NOMO-1 treated with DMSO at 0.1 percent for 48 hours (cell line): ENCODE measurements around the gene AMACR.
"Not testable (repeated sequence)": the region's sequence is repeated elsewhere in the genome, so short reads cannot be mapped to it uniquely, and the experiment has no call there.

ENCODE experiments used
- DNase-seq: peaks from one replicate; lab custom pipeline; 2025; ENCODE audit not compliant: unreplicated experiment; lab: John Stamatoyannopoulos, UW

The AMACR gene

DNA sequence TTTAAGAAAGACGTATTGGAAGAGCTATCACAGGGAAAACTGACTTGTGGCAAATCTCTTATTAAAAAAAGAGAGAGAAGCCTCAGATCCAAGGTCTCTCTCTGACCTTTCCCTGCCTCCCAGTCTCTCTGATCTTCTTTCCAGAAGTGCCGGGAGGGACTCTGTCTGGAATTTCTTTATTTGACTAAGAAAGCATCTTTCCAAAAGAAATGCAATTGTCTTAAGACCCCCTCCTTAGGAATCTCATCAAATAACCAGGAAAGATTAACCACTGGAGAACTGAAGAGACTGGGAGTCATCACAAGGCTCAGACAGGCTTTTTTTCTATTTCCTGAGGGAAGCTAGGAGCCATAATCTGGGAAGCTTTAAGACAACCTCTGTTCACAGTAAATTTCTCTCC lies 30.5 kb upstream of the AMACR start:
- DNase-seq = no peak

DNA sequence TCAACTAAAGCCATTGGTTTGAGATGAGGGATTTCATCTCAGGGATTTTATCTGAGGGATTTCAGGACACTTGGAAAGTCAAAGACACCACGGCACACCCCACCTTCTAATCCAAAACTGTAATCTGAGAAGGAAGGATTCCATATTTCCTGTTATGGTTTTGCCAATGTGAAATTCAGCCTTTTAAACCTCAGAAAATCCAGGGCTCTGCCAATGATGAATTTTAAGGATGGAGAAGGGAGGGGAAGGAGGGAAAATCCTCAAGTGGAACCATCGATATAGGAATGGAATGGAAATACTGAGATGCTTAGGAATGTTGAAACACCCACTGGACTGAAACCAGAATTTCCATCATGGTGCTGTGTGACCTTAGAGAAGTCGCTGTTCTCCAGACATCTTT lies 29.9 kb upstream of the AMACR start:
- DNase-seq = no peak

DNA sequence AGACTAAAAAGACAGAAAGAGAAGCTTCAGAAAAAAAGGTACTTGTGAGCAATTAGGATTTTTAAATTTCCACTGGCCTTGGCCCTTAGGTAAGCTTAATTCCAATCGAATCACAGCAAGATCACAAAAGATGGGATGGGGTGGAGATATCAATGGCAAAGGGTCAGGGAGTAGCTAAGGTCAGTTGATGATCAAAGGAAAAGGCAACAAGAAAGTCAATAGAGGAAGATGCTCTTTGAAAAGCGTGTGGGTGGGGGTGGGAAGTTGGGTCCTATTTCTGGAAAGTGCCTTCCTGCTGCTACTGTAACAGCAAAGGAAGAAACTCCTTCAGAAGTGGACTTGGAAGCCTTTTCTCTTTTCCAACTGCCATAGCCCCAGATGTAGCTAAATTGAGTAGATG lies 27.9 kb upstream of the AMACR start:
- DNase-seq = no peak

DNA sequence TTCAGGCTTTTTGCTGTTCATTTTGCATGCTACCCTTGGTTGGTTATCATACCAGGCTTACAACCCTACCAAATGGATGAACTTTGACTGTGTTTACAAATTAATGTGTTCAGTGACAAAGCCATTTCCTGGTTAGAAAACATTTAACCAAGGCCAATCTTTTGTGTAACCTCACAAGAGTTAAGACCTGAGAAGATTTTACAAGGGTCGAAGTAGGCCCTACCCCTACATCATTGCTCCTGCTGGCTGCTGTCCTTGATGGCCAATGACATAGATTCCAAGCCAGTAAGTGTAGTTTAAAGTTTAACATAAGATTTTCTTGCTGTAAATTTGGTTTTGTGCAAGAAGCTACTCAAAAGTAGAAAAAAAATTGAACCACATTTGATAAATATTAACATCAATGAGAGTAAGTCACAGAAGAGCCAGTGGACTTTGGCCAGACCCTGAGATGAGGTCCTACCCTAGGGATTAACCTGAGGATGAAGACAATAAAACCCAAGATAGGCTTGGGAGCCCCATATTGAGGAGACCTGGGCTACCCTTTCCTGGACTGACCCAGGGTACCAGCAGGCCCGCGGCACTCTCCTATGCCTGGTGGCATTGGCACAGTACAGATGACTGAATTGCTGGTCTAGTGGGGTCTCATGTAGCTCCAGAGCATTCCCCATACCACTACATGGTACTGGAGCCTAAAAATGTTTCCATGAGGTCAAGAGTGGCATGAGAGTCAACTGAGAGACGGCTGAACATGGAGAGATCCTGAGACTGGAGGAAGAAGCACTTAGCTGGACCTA lies 26.9 kb upstream of the AMACR start:
- DNase-seq = no peak

DNA sequence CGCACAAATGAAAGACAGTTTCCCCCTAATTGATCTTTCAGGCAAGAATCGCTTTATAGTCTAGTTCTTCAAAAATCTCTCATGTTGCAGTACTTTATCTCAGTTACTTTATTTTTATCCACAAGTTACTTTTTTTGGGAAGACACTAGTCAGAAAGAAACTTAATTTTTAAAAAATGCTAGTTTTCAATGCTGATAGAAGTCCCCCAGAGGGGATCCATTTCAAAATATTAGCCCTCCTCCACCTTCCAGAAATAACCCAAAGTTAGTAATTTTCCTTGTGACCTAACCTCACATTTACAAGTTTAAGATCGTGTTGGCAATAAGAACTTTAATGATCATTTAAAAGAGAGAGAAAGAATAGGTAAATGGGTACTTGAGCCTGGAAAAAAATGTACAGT lies 24.1 kb upstream of the AMACR start:
- no peak for DNase-seq

DNA sequence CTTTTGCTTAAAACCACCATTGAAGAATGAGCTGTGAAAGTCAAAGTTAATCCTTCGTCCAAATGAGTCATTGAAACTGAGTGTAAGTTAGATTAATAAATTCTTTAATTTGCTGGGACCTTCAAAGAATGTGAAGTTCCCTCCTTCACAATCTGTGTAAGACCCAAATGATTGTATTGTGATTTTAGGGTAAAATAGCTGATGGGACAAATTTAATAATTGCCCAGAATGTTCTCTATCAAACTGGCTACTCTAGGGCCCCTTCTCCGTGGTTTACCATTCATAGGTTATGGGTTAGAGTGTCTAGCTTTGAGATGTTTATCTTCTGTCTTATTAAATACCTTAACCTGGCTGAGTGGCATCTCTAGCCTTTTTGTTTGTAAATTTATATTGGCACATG lies 23.3 kb upstream of the AMACR start:
- DNase-seq = no peak

DNA sequence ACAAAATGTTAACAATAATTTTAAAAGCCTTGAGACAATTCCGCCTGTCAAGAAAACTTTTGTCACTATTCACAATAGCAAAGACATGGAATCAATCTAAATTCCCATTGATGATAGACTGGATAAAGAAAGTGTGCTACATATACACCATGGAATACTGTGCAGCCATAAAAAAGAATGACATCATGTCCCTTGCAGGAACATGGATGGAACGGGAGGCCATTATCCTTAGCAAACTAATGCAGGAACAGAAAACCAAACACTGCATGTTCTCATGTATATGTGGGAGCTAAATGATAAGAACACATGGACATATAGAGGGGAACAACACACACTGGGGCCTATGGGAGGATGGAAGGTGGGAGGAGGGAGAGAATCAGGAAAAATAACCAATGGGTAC lies 22.7 kb upstream of the AMACR start:
- DNase-seq = not testable (repeated sequence)

DNA sequence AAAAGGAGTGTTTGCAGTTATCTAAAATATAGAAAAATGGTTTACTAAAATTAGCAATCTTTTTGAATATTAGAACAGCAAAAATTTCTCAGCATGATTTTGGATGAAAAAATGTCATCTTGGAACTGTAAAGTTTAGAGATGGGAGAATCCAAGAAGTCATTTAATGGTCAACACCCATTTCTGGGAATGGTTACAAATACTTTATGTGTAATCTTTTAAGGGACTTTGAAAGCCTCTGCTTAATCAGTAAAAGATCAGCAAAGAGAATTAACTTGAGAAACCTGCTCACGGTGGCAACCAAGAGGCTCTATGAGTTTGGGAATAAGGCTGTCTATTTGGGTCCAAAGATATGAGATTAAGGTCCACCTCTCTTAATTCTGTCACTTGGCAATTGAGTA lies 22.2 kb upstream of the AMACR start:
- DNase-seq = no peak

DNA sequence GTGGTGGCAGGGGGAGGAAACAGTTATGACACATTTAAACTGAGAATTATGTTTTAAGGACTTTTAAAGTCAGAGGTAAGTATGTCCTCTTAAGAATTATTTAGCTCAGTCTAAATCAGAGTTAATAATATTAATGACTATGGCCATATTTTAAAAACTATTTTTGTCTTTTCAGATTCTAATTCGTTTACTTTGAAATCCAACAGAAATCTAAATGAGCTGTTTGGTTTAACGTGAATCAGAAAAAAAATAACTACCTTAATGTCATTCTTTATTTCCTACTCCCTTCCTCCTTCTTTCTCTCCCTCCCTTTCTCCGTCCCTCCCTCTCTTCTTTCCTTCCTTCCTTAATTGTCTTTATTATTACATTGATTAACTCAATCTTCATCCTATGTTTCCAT lies 20.5 kb upstream of the AMACR start:
- DNase-seq = no peak

DNA sequence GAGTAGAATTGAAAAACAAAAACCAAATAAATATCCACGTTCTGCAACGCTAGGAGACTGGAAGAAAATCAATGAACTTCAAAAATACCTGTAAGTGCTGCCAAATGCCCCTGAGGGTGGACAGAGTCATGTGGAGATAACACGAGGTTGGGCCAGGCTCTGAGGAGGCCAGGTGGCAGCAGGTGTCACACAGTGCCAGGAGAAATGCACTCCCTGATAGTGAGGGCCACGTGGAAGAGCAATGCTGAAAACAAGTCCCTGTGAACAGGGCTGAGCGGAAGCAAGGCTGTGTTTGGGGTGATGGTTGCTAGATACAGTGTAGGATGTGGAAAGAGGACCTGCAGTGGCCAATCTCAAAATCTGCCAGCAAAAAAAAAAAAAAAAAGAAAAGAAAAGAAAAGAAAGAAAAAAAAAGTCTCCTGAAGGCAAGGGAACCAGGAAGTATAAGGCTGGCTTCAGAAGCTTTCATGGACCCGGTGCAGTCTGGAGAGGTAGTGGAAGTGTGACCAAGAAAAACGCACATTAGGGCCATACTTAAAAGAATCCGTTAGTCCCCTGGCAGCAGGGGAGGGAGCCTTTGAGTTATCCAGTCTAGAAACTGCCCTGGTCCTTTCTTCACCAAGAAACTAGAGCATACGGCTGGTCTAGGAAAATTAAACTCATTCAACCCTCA lies 18.4 kb upstream of the AMACR start:
- no peak for DNase-seq

DNA sequence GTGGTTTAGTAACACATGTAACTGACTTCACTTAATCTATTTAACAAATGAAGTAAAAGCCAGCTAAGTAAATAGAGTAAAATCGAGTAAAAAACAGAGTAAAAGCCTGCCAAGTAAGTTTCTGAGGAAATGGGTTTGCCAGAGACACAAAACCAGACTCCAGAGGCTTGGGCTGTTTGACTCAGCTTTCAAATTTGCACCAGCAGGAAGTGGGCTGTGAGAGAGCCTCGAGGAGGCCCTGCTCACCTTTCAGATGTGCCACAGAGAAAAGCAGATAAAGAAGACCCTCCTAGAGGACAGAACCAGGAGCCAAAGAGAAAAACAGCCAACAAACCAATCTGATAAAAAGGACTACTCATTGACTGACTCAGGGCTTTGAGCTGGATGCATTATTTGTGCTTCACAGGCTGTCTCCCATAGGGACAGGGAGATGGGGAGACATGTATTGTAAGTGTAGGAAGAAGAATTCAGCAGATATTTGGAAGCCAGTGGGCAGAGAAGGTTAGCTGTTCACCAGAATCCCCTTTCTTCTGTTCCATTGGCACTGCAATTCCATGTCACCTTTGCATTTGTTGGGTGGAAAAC lies 14.4 kb upstream of the AMACR start:
- no peak for DNase-seq

DNA sequence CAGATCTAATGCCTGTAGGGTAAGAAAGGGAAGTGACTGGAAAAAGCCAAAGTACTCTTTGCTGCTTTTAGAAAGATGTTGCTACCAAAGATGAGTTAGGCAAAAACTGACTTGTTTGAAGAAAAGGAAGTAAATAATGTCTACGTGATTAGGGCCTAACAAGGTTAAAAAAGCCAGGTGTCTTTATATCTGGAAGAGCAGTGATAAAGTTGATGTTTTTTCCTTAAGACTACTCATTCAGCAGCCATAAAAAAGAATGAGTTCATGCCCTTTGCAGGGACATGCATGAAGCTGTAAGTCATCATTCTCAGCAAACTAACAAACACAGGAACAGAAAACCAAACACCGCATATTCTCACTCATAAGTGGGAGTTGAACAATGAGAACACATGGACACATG lies 13.5 kb upstream of the AMACR start:
- DNase-seq = peak; percentile 51

DNA sequence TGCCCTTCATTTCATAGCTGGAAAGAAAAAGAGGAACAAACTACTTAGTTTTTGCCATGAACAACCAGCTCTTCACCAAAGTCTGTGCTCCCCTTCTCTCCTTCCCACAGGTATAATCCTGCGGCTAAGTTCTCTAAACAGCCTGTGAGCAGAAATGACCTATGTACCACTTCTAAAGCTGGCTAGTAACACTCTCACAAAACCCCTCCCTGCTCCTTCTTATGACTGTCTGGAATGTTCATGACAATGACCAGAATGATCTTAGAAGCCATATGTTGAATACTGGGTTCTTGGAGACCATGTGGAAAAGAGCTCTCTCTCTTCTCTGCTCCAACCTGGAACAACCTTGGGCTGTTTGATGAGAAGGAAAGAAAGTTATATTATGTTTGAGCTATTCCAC lies 12.9 kb upstream of the AMACR start:
- DNase-seq = no peak

DNA sequence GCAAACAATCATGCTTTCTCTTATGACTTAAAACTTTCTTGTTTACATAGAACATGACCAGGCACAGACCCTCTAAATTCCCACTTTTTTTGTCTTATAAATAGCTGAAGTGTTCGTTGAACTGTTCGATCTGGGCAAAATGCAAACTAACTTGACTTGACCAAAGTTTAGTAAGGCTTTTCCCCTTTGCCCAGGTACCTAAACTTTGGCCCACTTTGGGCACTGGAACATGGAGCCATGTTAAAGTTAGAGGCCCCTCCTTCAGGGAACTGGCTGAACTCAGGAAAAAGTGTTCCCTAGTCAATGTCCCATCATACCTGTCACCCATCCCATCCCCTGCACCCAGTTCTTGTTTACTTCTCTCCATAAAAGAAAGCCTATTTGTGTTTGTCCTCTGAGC lies 9.4 kb upstream of the AMACR start:
- DNase-seq = no peak

DNA sequence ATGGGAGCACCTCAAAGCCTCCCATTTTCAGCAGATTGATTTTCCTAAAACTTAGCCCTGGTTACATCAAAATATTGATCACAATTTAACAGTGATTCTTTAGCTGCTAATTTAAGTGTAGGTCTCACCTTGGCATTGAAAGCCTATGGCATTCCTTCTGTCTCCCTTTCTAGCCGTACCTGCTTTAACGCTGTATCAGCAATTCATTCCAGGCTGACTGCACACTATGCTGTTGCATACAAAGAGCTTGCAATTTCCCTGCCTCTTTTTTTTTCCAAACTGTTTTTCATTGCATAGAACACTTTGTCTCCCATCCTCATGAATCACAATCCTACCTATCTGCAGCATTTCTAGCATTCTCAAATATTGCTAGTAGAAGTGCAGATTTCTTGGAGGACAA lies 8.9 kb upstream of the AMACR start:
- no peak for DNase-seq

DNA sequence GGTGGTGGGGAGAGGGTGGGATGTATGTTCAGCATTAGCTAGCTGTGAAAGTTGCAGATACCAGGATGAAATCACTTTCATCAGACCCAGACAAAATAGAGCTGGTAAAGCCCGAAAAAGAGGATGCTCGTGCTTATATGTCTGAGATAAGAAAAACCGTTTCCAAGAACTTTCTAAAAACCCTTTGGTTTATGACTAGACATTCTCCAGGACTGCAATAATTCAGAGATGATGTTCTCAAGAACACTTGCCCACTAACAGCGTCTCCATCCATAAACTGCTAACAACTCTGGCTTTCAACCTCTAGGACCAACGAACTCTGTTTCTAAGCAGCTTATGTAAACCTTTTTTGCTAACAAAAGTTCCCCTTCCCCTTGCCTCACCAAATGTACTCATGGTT lies 8.4 kb upstream of the AMACR start:
- DNase-seq = no peak

DNA sequence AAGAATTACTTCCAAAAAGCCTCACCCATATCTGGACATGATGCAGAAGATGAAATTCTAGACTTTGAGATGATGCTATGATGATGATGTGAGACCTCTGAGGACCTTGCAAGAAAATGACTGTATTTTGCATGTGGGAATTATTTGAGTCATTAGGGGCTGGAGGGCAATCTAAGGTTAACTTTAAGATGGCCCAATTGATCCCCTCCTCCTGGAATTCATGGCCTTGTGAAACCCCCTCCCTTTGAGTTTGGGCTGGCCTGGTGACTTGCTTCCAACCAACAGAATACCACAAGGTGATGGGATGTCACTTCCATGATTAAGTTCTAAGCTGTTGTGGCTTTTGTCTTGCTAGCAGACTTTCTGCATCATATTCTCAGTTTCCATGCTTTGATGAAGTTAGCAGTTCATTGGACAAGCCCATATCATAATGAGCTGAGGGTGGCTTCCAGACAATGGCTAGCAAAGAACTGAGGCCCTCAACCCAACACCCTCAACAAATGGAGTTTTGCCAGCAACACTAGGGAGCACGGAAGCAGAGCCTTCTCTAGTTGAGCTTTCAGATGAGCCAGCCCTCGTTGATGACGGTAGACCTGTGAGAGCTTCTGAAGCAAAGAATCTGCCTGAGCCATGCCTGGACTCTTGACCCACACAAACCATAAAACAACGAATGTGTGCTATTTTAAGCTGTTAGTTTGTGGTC lies 7.4 kb upstream of the AMACR start:
- DNase-seq = no peak

DNA sequence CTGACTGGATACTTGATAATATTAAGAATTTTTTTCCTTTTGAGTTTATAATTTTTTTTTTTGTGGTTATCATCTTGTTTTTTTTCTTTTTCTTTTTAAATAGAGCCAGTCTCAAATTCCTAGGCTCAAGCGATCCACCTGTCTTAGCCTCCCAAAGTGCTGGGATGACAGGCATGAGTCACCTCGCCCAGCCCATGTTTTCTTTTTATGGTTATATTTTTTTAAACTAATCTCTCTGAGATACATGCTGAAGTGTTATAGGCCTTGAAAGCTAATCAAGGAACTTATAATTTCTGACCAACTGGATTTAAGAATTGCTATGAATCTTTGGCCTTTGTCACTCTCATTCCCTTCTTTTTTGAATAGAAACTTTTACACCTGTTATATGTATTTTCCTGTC lies 6.8 kb upstream of the AMACR start:
- DNase-seq = no peak

DNA sequence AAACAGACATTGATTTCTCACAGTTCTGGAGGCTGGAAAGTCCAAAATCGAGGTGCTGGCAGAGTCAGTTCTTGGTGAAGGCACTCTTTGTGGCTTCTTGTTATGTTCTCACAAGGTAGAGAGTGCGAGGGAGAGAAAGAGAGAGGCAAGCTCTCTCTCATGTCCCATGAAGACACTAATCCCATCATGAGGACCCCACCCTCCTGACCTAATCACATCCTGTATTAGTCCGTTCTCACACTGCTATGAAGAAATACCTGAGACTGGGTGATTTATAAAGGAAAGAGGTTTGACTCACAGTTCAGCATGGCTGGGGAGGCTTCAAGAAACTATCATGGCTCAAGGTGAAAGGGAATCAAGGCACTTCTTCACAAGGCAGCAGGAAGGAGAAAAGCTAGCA lies 5.7 kb upstream of the AMACR start:
- no peak for DNase-seq

DNA sequence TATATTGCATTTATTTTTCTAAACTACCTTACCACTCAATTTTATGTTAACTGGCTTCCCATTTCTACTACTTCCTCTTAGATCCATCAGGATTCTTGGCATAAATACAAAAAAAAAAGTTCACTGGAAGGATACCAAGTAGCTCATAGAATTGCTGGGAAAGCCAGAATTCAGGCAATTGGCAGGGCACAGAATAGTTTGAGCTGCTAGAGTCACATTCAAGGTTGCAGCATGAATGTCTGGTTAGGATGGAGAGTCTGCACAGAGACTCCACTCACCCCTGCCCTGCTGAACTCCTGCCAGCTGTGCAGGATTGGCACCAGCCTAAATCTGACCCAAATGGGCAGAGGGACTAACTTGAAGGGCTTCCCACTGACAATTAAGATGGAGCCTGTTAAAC lies 4.9 kb upstream of the AMACR start:
- no peak for DNase-seq

DNA sequence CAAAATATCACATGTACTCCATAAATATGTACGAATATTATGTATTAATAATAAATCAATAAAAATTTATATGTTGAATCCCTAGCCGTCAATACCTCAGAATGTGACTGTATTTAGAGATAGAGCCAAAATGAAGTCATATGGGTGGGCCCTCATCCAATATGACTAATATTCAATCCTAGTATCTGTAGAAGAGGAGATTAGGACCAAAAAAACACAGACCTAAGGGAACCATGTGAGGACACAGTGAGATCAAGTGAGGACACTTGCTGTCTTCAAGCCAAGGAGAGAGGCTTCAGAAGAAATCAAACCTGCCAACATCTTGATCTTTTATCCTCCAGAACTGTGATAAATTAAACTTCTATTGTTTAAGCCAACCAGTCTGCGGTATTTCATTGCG lies 3.7 kb upstream of the AMACR start:
- DNase-seq = no peak

DNA sequence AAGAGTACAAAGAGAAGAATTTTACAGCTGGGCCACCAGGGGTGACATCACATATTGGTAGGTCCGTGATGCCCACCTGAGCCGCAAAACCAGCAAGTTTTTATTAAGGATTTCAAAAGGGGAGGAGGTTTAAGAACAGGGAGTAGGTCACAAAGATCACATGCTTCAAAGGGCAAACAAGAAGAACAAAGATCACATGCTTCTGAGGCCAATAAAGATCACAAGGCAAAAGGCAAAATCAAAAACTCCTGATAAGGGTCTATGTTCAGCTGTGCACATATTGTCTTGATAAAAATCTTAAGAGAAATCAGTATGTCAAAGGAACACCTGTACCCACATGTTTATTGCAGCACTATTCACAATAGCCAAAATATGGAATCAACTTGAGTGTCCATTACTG lies 2.3 kb upstream of the AMACR start:
- DNase-seq = not testable (repeated sequence)
